Measurements from ENCODE around the gene ING3. TPM values are rescaled to one million over a fixed set of nuclear protein-coding genes. Genes with fewer than 3 reads are reported as not detected.

The ING3 gene
- total and polyA plus RNA-seq, 2 of the 8 experiments (the other 6 are each of a cell fraction or from before 2014, with no cell fraction given), result 6.0 to 17.7 TPM

Small RNA genes within 50 kb of the gene (small RNA-seq; reads per million reads assigned to genes)
- gene RNA5SP240 (ENCODE audit: insufficient read depth), result not detected

Other genes with a start within 250 kb of the ING3 start
- 15.9 and 17.9 TPM in 2 replicates for gene TSPAN12, start 92.6 kb upstream of the ING3 start, total RNA-seq (2021; fragmentation: NEBNext Ultra II Directional; extraction: Animal tissue kit (Norgen Biotek cat#: 25700))
- gene TSPAN12, start 92.6 kb upstream of the ING3 start, polyA plus RNA-seq (2011; rRNA removed), result 2.9 and 6.1 TPM in 2 replicates
- gene CPED1, start 37.9 kb downstream of the ING3 start, total RNA-seq (2021; fragmentation: NEBNext Ultra II Directional; extraction: Animal tissue kit (Norgen Biotek cat#: 25700)), result 0.25 and 0.39 TPM in 2 replicates
- 0.08 and 0.22 TPM in 2 replicates for gene CPED1, start 37.9 kb downstream of the ING3 start, polyA plus RNA-seq (2011; rRNA removed)